Activated naive CD8-positive, alpha-beta T cell (primary cell): ENCODE measurements around the gene EXO1.

Source experiments
- H3K27ac Mint-ChIP-seq: one replicate; pipeline ENCODE4 v1.8.0; 2021; ENCODE audit warnings: mixed read lengths
- H3K27me3 Mint-ChIP-seq: one replicate; pipeline ENCODE4 v1.8.0; 2021; ENCODE audit warnings: mixed read lengths
- H3K36me3 Mint-ChIP-seq: one replicate; pipeline ENCODE4 v1.8.0; 2021; ENCODE audit warnings: mixed read lengths
- H3K4me1 Mint-ChIP-seq: one replicate; pipeline ENCODE4 v1.8.0; 2021; ENCODE audit warnings: low read depth, mixed read lengths
- H3K4me3 Mint-ChIP-seq: one replicate; pipeline ENCODE4 v1.8.0; 2021; ENCODE audit warnings: mild to moderate bottlenecking, mixed read lengths
- H3K9me3 Mint-ChIP-seq: one replicate; pipeline ENCODE4 v1.8.0; 2021; ENCODE audit warnings: low read depth, mixed read lengths

The EXO1 gene

GRCh38 chr1:241895013-241895412 is 47.0 kb downstream of the EXO1 start:
- Mint-ChIP-seq H3K27me3 (no peaks in the 10 kb centered on the region), H3K9me3 (no peaks in the 10 kb centered on the region), H3K36me3 (no peaks in the 10 kb centered on the region), H3K4me1 (no peaks in the 10 kb centered on the region), H3K4me3 (no peak overlapping the region), H3K27ac (peak overlapping the region; percentile 34)

GRCh38 chr1:241896670-241896962 is 48.6 kb downstream of the EXO1 start:
- H3K27ac Mint-ChIP-seq: no peak overlapping the region
- H3K4me3 Mint-ChIP-seq: no peak overlapping the region
- H3K4me1 Mint-ChIP-seq: no peaks in the 10 kb centered on the region
- no peaks in the 10 kb centered on the region for H3K9me3 Mint-ChIP-seq
- H3K36me3 Mint-ChIP-seq: no peaks in the 10 kb centered on the region
- H3K27me3 Mint-ChIP-seq: no peaks in the 10 kb centered on the region

GRCh38 chr1:241899210-241899609 is 51.2 kb downstream of the EXO1 start:
- Mint-ChIP-seq H3K4me1 (no peaks in the 10 kb centered on the region), H3K27ac (no peak overlapping the region), H3K36me3 (no peaks in the 10 kb centered on the region), H3K27me3 (no peaks in the 10 kb centered on the region), H3K9me3 (no peaks in the 10 kb centered on the region), H3K4me3 (no peak overlapping the region)

- Mint-ChIP-seq H3K9me3 (no peaks in the 10 kb centered on the region), H3K27ac (no peak overlapping the region), H3K27me3 (no peaks in the 10 kb centered on the region), H3K4me3 (no peak overlapping the region), H3K4me1 (no peaks in the 10 kb centered on the region), H3K36me3 (no peaks in the 10 kb centered on the region)
Observed at GRCh38 chr1:241900381-241900780, 52.4 kb downstream of the EXO1 start.

- H3K4me3 Mint-ChIP-seq: no peak overlapping the region
- H3K9me3 Mint-ChIP-seq: no peaks in the 10 kb centered on the region
- no peaks in the 10 kb centered on the region for H3K27me3 Mint-ChIP-seq
- H3K27ac Mint-ChIP-seq: no peak overlapping the region
- no peaks in the 10 kb centered on the region for H3K36me3 Mint-ChIP-seq
- no peaks in the 10 kb centered on the region for H3K4me1 Mint-ChIP-seq
Observed at GRCh38 chr1:241902391-241903065, 54.5 kb downstream of the EXO1 start.

- Mint-ChIP-seq H3K27me3 (no peaks in the 10 kb centered on the region), H3K4me1 (no peaks in the 10 kb centered on the region), H3K27ac (no peak overlapping the region), H3K9me3 (no peaks in the 10 kb centered on the region), H3K4me3 (no peak overlapping the region), H3K36me3 (no peaks in the 10 kb centered on the region)
Observed at GRCh38 chr1:241916196-241916595, 68.2 kb downstream of the EXO1 start.

GRCh38 chr1:241917487-241917886 is 69.5 kb downstream of the EXO1 start:
- Mint-ChIP-seq H3K4me1 (no peaks in the 10 kb centered on the region), H3K4me3 (no peak overlapping the region), H3K27me3 (no peaks in the 10 kb centered on the region), H3K27ac (no peak overlapping the region), H3K9me3 (no peaks in the 10 kb centered on the region), H3K36me3 (no peaks in the 10 kb centered on the region)

GRCh38 chr1:241918879-241919278 is 70.9 kb downstream of the EXO1 start:
- no peak overlapping the region for H3K4me3 Mint-ChIP-seq
- no peaks in the 10 kb centered on the region for H3K9me3 Mint-ChIP-seq
- no peaks in the 10 kb centered on the region for H3K36me3 Mint-ChIP-seq
- no peak overlapping the region for H3K27ac Mint-ChIP-seq
- H3K27me3 Mint-ChIP-seq: no peaks in the 10 kb centered on the region
- H3K4me1 Mint-ChIP-seq: no peaks in the 10 kb centered on the region

- H3K36me3 Mint-ChIP-seq: no peaks in the 10 kb centered on the region
- no peaks in the 10 kb centered on the region for H3K27me3 Mint-ChIP-seq
- H3K27ac Mint-ChIP-seq: no peak overlapping the region
- no peak overlapping the region for H3K4me3 Mint-ChIP-seq
- no peaks in the 10 kb centered on the region for H3K9me3 Mint-ChIP-seq
- no peaks in the 10 kb centered on the region for H3K4me1 Mint-ChIP-seq
Observed at GRCh38 chr1:241924080-241924808, 76.2 kb downstream of the EXO1 start.

- no peaks in the 10 kb centered on the region for H3K4me1 Mint-ChIP-seq
- no peaks in the 10 kb centered on the region for H3K27me3 Mint-ChIP-seq
- no peaks in the 10 kb centered on the region for H3K9me3 Mint-ChIP-seq
- no peak overlapping the region for H3K27ac Mint-ChIP-seq
- no peaks in the 10 kb centered on the region for H3K36me3 Mint-ChIP-seq
- no peak overlapping the region for H3K4me3 Mint-ChIP-seq
Observed at GRCh38 chr1:241926141-241926540, 78.1 kb downstream of the EXO1 start.

- no peak overlapping the region for H3K27ac Mint-ChIP-seq
- no peaks in the 10 kb centered on the region for H3K36me3 Mint-ChIP-seq
- H3K27me3 Mint-ChIP-seq: peaks cover 1% of the 10 kb centered on the region
- no peak overlapping the region for H3K4me3 Mint-ChIP-seq
- no peaks in the 10 kb centered on the region for H3K9me3 Mint-ChIP-seq
- H3K4me1 Mint-ChIP-seq: no peaks in the 10 kb centered on the region
Observed at GRCh38 chr1:241927321-241927720, 79.3 kb downstream of the EXO1 start.

GRCh38 chr1:241932845-241933244 is 84.8 kb downstream of the EXO1 start:
- H3K9me3 Mint-ChIP-seq: no peaks in the 10 kb centered on the region
- no peaks in the 10 kb centered on the region for H3K4me1 Mint-ChIP-seq
- H3K27me3 Mint-ChIP-seq: peaks cover 6% of the 10 kb centered on the region
- no peaks in the 10 kb centered on the region for H3K36me3 Mint-ChIP-seq
- H3K27ac Mint-ChIP-seq: no peak overlapping the region
- no peak overlapping the region for H3K4me3 Mint-ChIP-seq

- H3K4me3 Mint-ChIP-seq: no peak overlapping the region
- peaks cover 6% of the 10 kb centered on the region for H3K27me3 Mint-ChIP-seq
- H3K36me3 Mint-ChIP-seq: no peaks in the 10 kb centered on the region
- H3K27ac Mint-ChIP-seq: no peak overlapping the region
- H3K4me1 Mint-ChIP-seq: no peaks in the 10 kb centered on the region
- peaks cover 6% of the 10 kb centered on the region for H3K9me3 Mint-ChIP-seq
Observed at GRCh38 chr1:241934201-241934848, 86.3 kb downstream of the EXO1 start.

GRCh38 chr1:241934866-241935265 is 86.9 kb downstream of the EXO1 start:
- Mint-ChIP-seq H3K27ac (no peak overlapping the region), H3K4me1 (no peaks in the 10 kb centered on the region), H3K9me3 (peaks cover 6% of the 10 kb centered on the region), H3K27me3 (peaks cover 6% of the 10 kb centered on the region), H3K4me3 (no peak overlapping the region), H3K36me3 (no peaks in the 10 kb centered on the region)
